ENCODE data around the gene DOCK9.

DOCK9 gene

GRCh38 chr13:98828614-98829013 is 149.2 kb downstream of the DOCK9 start:
- Histone ChIP-seq H3K4me1 (ENCODE audit: low read length) (0 out of 2 replicates have a peak, but pooled peaks cover 4% of the 10 kb centered on the region), H3K36me3 (replicated peaks; ENCODE audit: insufficient read depth, low read length) (no peaks in the 10 kb centered on the region), H3K4me2 (ENCODE audit: low read depth, low read length) (no peak overlapping the region), H3K9me3 (replicated peaks; ENCODE audit: insufficient read depth, low read length) (no peaks in the 10 kb centered on the region), H3K79me2 (ENCODE audit: low read length) (no peaks in the 10 kb centered on the region), H3K9ac (ENCODE audit: low read length) (no peak overlapping the region), H3K9me2 (replicated peaks; ENCODE audit: insufficient read depth, low read length) (no peaks in the 10 kb centered on the region), H3K27ac (ENCODE audit: low read length) (no peak overlapping the region), H3K4me3 (ENCODE audit: low read length) (no peak overlapping the region), H3K27me3 (replicated peaks; ENCODE audit: insufficient read depth, low read length) (no peaks in the 10 kb centered on the region), H3F3A (ENCODE audit: insufficient read depth, low read length) (no peaks in the 10 kb centered on the region), H4K20me1 (ENCODE audit: insufficient read depth, low read length) (no peaks in the 10 kb centered on the region), H2AFZ (ENCODE audit: low read length) (no peak overlapping the region)
- TF ChIP-seq EZH2phosphoT487 (IDR thresholded peaks at IDR 0.05; ENCODE audit: low read length), result no peak
- no peak for TF ChIP-seq CTCF (IDR thresholded peaks at IDR 0.05; ENCODE audit: low read length)
- TF ChIP-seq EZH2 (optimal IDR thresholded peaks at IDR 0.05; ENCODE audit: low read depth, low read length), result no peak
- no peak for DNase-seq

- TF ChIP-seq EZH2phosphoT487 (IDR thresholded peaks at IDR 0.05; ENCODE audit: low read length) (no peak), CTCF (IDR thresholded peaks at IDR 0.05; ENCODE audit: low read length) (no peak), EZH2 (optimal IDR thresholded peaks at IDR 0.05; ENCODE audit: low read depth, low read length) (no peak)
- H4K20me1 ChIP-seq (ENCODE audit: insufficient read depth, low read length), result no peaks in the 10 kb centered on the region
Observed at GRCh38 chr13:98827449-98827848, 150.4 kb downstream of the DOCK9 start.

GRCh38 chr13:98826146-98826545 is 151.7 kb downstream of the DOCK9 start:
- DNase-seq, result peak; percentile 15
- Histone ChIP-seq H3K9ac (ENCODE audit: low read length) (no peak overlapping the region; the same call in 1 of the 2 replicates), H3K4me1 (ENCODE audit: low read length) (0 out of 2 replicates have a peak, but pooled peaks cover 4% of the 10 kb centered on the region), H3F3A (ENCODE audit: insufficient read depth, low read length) (no peaks in the 10 kb centered on the region), H3K36me3 (replicated peaks; ENCODE audit: insufficient read depth, low read length) (no peaks in the 10 kb centered on the region), H3K9me3 (replicated peaks; ENCODE audit: insufficient read depth, low read length) (no peaks in the 10 kb centered on the region), H3K79me2 (ENCODE audit: low read length) (no peaks in the 10 kb centered on the region), H3K4me3 (ENCODE audit: low read length) (no peak overlapping the region), H3K27ac (ENCODE audit: low read length) (peak overlapping the region; percentile 56; the same call in 1 of the 2 replicates), H2AFZ (ENCODE audit: low read length) (no peak overlapping the region), H3K9me2 (replicated peaks; ENCODE audit: insufficient read depth, low read length) (no peaks in the 10 kb centered on the region), H3K4me2 (ENCODE audit: low read depth, low read length) (peak overlapping the region; percentile 44), H3K27me3 (replicated peaks; ENCODE audit: insufficient read depth, low read length) (no peaks in the 10 kb centered on the region), H4K20me1 (ENCODE audit: insufficient read depth, low read length) (no peaks in the 10 kb centered on the region)
- no peak for TF ChIP-seq EZH2phosphoT487 (IDR thresholded peaks at IDR 0.05; ENCODE audit: low read length)
- no peak for TF ChIP-seq CTCF (IDR thresholded peaks at IDR 0.05; ENCODE audit: low read length)
- no peak for TF ChIP-seq EZH2 (optimal IDR thresholded peaks at IDR 0.05; ENCODE audit: low read depth, low read length)

More at GRCh38 chr13:98827449-98827848, 150.4 kb downstream of the DOCK9 start:
- no peaks in the 10 kb centered on the region for H3K9me2 ChIP-seq (replicated peaks; ENCODE audit: insufficient read depth, low read length)
- no peaks in the 10 kb centered on the region for H3F3A ChIP-seq (ENCODE audit: insufficient read depth, low read length)
- H3K9ac ChIP-seq (ENCODE audit: low read length), result no peak overlapping the region
- 0 out of 2 replicates have a peak, but pooled peaks cover 4% of the 10 kb centered on the region for H3K4me1 ChIP-seq (ENCODE audit: low read length)
- H3K36me3 ChIP-seq (replicated peaks; ENCODE audit: insufficient read depth, low read length), result no peaks in the 10 kb centered on the region
- no peak overlapping the region for H3K27ac ChIP-seq (ENCODE audit: low read length)
- DNase-seq, result no peak
- H3K9me3 ChIP-seq (replicated peaks; ENCODE audit: insufficient read depth, low read length), result no peaks in the 10 kb centered on the region
- no peak overlapping the region for H3K4me2 ChIP-seq (ENCODE audit: low read depth, low read length)
- H2AFZ ChIP-seq (ENCODE audit: low read length), result no peak overlapping the region
- H3K4me3 ChIP-seq (ENCODE audit: low read length), result no peak overlapping the region
- H3K79me2 ChIP-seq (ENCODE audit: low read length), result no peaks in the 10 kb centered on the region
- no peaks in the 10 kb centered on the region for H3K27me3 ChIP-seq (replicated peaks; ENCODE audit: insufficient read depth, low read length)
